NB4 (cell line): ENCODE data around the gene ZNF341.
"Not testable (repeated sequence)": the region's sequence is repeated elsewhere in the genome, so short reads cannot be mapped to it uniquely, and the experiment has no call there.

Experiments used
- MYC ChIP-seq: IDR thresholded peaks from 2 replicates; pipeline ENCODE4 v1.6.1; 2011; ENCODE audit warnings: low read depth, low read length
- POLR2A ChIP-seq: IDR thresholded peaks from 2 replicates; pipeline ENCODE4 v1.6.1; 2011; ENCODE audit warnings: mild to moderate bottlenecking; ENCODE audit not compliant: insufficient read length; ENCODE audit errors: extremely low read depth
- TF ChIP-seq, protein P1 (sequence below): IDR thresholded peaks from one replicate; pipeline ENCODE4 v1.5.1; 2012; ENCODE audit warnings: low read depth, low read length

- TF ChIP-seq, protein P1, sequence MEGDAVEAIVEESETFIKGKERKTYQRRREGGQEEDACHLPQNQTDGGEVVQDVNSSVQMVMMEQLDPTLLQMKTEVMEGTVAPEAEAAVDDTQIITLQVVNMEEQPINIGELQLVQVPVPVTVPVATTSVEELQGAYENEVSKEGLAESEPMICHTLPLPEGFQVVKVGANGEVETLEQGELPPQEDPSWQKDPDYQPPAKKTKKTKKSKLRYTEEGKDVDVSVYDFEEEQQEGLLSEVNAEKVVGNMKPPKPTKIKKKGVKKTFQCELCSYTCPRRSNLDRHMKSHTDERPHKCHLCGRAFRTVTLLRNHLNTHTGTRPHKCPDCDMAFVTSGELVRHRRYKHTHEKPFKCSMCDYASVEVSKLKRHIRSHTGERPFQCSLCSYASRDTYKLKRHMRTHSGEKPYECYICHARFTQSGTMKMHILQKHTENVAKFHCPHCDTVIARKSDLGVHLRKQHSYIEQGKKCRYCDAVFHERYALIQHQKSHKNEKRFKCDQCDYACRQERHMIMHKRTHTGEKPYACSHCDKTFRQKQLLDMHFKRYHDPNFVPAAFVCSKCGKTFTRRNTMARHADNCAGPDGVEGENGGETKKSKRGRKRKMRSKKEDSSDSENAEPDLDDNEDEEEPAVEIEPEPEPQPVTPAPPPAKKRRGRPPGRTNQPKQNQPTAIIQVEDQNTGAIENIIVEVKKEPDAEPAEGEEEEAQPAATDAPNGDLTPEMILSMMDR: not testable (repeated sequence)
- TF ChIP-seq MYC, POLR2A: not testable (repeated sequence)
Measured at GRCh38 chr20:33792598-33792989, 60.8 kb downstream of the ZNF341 start.
